Transverse colon (tissue), 4 donors: ENCODE data around the gene ESPL1. TPM values are rescaled to one million over a fixed set of nuclear protein-coding genes. Genes with fewer than 3 reads are reported as not detected.

ENCODE experiments used
- DNase-seq: peaks from one replicate; pipeline ENCODE4 v3.0.0-alpha.2; 2019
- H3K27ac ChIP-seq, 4 donors: fragments of 200-600 bp; sonication (generic); 2 replicates each; pipeline ENCODE4 v1.5.1; 2016 to 2018; ENCODE audit warnings: inconsistent platforms in 4 of 4
- H3K27me3 ChIP-seq: fragments of 200-600 bp; sonication (generic); 2 replicates; pipeline ENCODE4 v1.5.1; 2017; ENCODE audit warnings: inconsistent platforms
- H3K36me3 ChIP-seq, 4 donors: fragments of 200-600 bp; sonication (generic); 2 replicates each; pipeline ENCODE4 v1.5.1; 2017 to 2019; ENCODE audit warnings: inconsistent platforms in 4 of 4
- H3K4me1 ChIP-seq, 4 donors: fragments of 200-600 bp; sonication (generic); 2 replicates each; pipeline ENCODE4 v1.5.1; 2017 to 2020; ENCODE audit warnings: inconsistent platforms in 4 of 4
- H3K4me3 ChIP-seq, 4 donors: fragments of 200-600 bp; sonication (generic); 1 replicate in 1 of 4; 2 replicates in 3 of 4; pipeline versions ENCODE4 v1.5.1 to v1.6.1; 2017 to 2019; ENCODE audit warnings: inconsistent platforms in 4 of 4
- H3K9me3 ChIP-seq, 2 donors: fragments of 200-600 bp; sonication (generic); 2 replicates each; pipeline ENCODE4 v1.5.1; 2017 to 2019; ENCODE audit warnings: inconsistent platforms in 2 of 2
- EP300 ChIP-seq: sonication (generic); formaldehyde crosslinking; IDR thresholded peaks from one replicate; pipeline ENCODE4 v1.6.1; 2017; ENCODE audit warnings: antibody characterized with exemption, low read depth
- POLR2A ChIP-seq: fragments of 450-650 bp; IDR thresholded peaks from one replicate; pipeline ENCODE4 v1.6.1; 2016; ENCODE audit warnings: antibody characterized with exemption, mild to moderate bottlenecking, moderate library complexity
- POLR2AphosphoS5 ChIP-seq, 3 donors: sonication (generic); formaldehyde crosslinking; IDR thresholded peaks; one replicate each; pipeline ENCODE4 v1.6.1; 2016; ENCODE audit warnings: antibody characterized with exemption in 3 of 3
- WGBS, 2 donors: methylation state at CpG; one replicate each; pipeline ENCODE4 v1.1.5; 2018; ENCODE audit warnings: low coverage in 1 of 2; 5-methylcytosine and 5-hydroxymethylcytosine counted together
- in situ Hi-C, 4 donors: fragments of 200-750 bp; cut with MboI; loops; one replicate each; pipeline versions ENCODE4 v1.15.0 to v1.15.1; 2017; ENCODE audit warnings: low sequenced_read_pairs in 3 of 4, low pct_ligation_motif_present in 1 of 4, low pct_unique_long_range_greater_than_20kb in 1 of 4
- intact Hi-C: fragments of 100-400 bp; cut with DNase I; formaldehyde crosslinking; loops from one replicate; pipeline ENCODE4 v1.15.1; 2023; ENCODE audit warnings: low total_unique reads
- total RNA-seq, 4 donors: library from RNA; depleted of rRNA; stranded (reverse); fragments of >200 nt; gene quantifications; one replicate each; pipeline ENCODE4 v1.1.0, GENCODE V29; 2016
- TF ChIP-seq, protein P1 (sequence below), 5 experiments: fragments of 200-600 bp in 3 of 5; fragments of 450-650 bp in 2 of 5; sonication (generic) in 3 of 5; IDR thresholded peaks; 1 replicate in 2 of 5; 2 replicates in 3 of 5; pipeline ENCODE4 v1.5.1; 2016 to 2017; ENCODE audit warnings: antibody characterized with exemption in 5 of 5, inconsistent platforms in 3 of 5, mild to moderate bottlenecking in 2 of 5, moderate library complexity in 1 of 5

The ESPL1 gene
- total RNA-seq, 4 donors from 2014 or later: 6.5 to 31.8 (median 18.8) TPM

DNA sequence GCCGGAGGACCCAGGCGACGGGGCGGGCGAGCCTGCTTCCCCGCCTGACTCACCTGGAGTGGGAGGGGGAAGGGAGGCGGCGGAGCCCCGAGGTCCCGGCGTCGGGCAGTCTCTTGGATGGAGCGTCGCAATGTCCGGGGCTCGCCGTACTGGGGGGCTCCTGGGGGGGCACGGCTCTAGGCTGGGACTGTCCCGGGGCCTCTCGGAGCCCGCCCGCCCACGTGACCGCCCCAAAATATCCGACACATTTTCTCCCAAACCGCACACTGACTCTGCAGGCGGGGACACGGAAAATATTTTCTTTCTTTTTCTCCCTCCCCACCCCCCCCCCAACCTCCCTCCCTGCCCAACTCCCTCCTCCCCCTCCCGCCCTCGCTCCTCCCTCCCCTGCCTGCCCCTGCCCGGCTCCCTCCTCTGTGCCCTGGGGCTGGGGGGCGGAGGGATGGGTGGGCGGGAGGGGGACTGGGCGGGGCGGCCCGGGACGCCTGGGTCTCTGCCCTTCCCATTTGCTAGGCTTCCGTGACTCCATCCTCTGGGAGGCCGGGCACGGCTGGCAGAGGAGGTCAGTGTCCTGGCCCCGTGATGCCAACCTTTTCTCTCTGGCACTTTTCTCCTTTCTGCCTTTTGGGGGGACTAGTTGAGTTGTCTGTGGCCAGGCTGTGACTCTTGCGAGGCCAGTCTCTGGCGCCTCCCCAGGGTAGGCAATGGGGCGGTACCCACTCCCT lies 36.0 kb upstream of the ESPL1 start, which contains the start of gene RARG:
RARG (minus strand) TSS at position 289 of the 725 bp plus-strand sequence. CDS start 4,664 bp downstream, outside the sequence.
- intact Hi-C loops: no loop called here
- peak within 1 kb of the TSS; percentile 75 to 93 (median 80) for H3K27ac ChIP-seq
- peak within 1 kb of the TSS; percentile 38 to 61 (median 56) for H3K4me3 ChIP-seq
- TF ChIP-seq, protein P1, sequence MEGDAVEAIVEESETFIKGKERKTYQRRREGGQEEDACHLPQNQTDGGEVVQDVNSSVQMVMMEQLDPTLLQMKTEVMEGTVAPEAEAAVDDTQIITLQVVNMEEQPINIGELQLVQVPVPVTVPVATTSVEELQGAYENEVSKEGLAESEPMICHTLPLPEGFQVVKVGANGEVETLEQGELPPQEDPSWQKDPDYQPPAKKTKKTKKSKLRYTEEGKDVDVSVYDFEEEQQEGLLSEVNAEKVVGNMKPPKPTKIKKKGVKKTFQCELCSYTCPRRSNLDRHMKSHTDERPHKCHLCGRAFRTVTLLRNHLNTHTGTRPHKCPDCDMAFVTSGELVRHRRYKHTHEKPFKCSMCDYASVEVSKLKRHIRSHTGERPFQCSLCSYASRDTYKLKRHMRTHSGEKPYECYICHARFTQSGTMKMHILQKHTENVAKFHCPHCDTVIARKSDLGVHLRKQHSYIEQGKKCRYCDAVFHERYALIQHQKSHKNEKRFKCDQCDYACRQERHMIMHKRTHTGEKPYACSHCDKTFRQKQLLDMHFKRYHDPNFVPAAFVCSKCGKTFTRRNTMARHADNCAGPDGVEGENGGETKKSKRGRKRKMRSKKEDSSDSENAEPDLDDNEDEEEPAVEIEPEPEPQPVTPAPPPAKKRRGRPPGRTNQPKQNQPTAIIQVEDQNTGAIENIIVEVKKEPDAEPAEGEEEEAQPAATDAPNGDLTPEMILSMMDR (IDR thresholded peaks at IDR 0.05): no peak
- TF ChIP-seq POLR2A (no peak), EP300 (no peak), POLR2AphosphoS5 (IDR thresholded peaks at IDR 0.05) (no peak)
- in situ Hi-C loops: no loop called here
- H3K4me1 ChIP-seq: peaks cover 25 to 45% (median 39%) of the 10 kb centered on the region in 4 donors
- peak; percentile 71 for DNase-seq
- H3K9me3 ChIP-seq: no peaks in the 10 kb centered on the region
- no peaks in the 10 kb centered on the region for H3K27me3 ChIP-seq
- WGBS, 2 donors: 0% methylated on average over 27 of the region's 44 CpGs; no CpG with 5 or more reads in 1 of the 2 donors
- H3K36me3 ChIP-seq: no peaks in the 10 kb centered on the region

DNA sequence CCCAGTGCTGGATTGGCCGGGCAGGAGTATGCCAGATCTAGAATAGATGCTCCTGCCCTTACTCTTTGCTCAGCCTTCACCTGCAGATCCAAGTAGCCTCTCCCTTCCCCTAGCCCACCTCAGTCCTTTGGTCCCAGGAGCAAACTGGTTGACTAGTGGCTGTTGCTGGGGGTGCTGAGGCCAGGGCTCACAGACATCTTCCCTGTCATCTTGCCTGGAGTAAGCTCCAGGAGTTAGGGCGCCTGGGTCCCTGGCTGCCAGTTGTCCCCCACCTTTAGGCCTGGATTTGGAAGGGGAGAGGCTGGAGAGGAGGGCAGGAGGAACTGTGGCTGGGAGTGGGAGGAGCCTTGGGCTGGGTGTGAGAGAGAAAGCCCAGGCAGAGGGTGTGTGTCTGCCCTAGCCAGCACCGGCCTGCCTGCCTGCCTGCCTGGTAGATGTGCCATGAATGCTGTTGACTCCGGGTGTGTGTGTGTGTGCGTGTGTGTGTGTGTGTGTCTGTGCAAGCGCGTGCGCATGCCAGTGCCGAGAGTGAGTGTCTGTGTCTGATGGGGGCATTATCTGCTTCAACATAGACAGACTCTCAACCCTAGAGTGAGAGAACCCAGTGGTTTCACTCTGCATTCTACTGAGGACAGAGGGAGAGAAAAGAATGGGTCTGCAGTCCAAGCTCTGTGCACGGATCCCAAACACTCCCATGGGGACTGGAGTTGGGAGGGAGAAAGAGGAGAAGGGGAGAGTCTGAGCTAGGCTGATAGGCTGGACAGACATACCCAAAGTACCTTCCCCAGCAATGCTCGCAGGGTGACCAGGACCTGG lies 35.2 kb upstream of the ESPL1 start:
- Histone ChIP-seq H3K4me1 (peaks cover 25 to 45% (median 39%) of the 10 kb centered on the region in 4 donors), H3K36me3 (no peaks in the 10 kb centered on the region), H3K9me3 (no peaks in the 10 kb centered on the region), H3K27ac (peak overlapping the region; percentile 75 to 93 (median 80)), H3K4me3 (peak overlapping the region in 3 of 4 donors; percentile 38 to 61 (median 55)), H3K27me3 (no peaks in the 10 kb centered on the region)
- peak; percentile 81 for DNase-seq
- intact Hi-C loops: no loop called here
- WGBS, 2 donors: 17% methylated on average over 11 of the region's 11 CpGs; no CpG with 5 or more reads in 1 of the 2 donors
- in situ Hi-C loops: no loop called here
- no peak for TF ChIP-seq POLR2AphosphoS5 (IDR thresholded peaks at IDR 0.05)
- no peak for TF ChIP-seq EP300
- no peak for TF ChIP-seq POLR2A
- TF ChIP-seq, protein P1 (IDR thresholded peaks at IDR 0.05): no peak

DNA sequence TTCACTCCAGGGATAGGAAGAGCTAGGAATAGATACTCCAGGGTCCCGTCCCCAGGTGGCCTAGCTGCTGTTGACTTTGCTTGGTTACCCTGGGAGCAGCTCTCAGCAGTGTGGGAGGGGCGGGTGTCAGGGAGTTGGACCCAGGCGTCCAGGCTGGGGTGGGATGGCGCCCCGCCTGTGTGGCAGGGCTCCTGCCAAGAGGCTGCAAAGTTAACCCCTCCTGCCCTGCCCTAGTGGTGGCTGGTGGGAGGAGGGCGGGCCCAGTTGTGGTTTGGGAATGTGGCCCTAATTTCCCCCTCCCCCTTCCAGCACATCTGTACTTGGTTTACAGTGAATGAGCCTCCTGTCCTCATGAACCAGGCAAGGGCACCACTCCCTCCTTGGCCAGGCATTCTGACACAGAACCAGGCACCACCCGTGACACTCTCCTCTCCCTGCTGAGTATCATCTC lies 34.4 kb upstream of the ESPL1 start:
- intact Hi-C loops (no loop called here), in situ Hi-C loops (no loop called here)
- no peak for DNase-seq
- Histone ChIP-seq H3K9me3 (no peaks in the 10 kb centered on the region), H3K36me3 (no peaks in the 10 kb centered on the region), H3K4me1 (peaks cover 25 to 45% (median 39%) of the 10 kb centered on the region in 4 donors), H3K27me3 (no peaks in the 10 kb centered on the region), H3K27ac (peak overlapping the region; percentile 18 to 93 (median 80)), H3K4me3 (no peak overlapping the region)
- WGBS, 2 donors: 20 to 28% methylated on average over 1 to 7 of the region's 7 CpGs
- TF ChIP-seq POLR2A: no peak
- no peak for TF ChIP-seq POLR2AphosphoS5 (IDR thresholded peaks at IDR 0.05)
- TF ChIP-seq EP300: no peak
- TF ChIP-seq, protein P1 (IDR thresholded peaks at IDR 0.05): no peak
